GM18526 (cell line): Measurements from ENCODE around the gene MSL1.

Experiments used
- POLR2A ChIP-seq: IDR thresholded peaks from 3 replicates; pipeline ENCODE4 v1.6.1; 2011; ENCODE audit not compliant: insufficient read length; ENCODE audit errors: extremely low read depth

Gene MSL1, protein sequence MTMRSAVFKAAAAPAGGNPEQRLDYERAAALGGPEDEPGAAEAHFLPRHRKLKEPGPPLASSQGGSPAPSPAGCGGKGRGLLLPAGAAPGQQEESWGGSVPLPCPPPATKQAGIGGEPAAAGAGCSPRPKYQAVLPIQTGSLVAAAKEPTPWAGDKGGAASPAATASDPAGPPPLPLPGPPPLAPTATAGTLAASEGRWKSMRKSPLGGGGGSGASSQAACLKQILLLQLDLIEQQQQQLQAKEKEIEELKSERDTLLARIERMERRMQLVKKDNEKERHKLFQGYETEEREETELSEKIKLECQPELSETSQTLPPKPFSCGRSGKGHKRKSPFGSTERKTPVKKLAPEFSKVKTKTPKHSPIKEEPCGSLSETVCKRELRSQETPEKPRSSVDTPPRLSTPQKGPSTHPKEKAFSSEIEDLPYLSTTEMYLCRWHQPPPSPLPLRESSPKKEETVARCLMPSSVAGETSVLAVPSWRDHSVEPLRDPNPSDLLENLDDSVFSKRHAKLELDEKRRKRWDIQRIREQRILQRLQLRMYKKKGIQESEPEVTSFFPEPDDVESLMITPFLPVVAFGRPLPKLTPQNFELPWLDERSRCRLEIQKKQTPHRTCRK

DNA sequence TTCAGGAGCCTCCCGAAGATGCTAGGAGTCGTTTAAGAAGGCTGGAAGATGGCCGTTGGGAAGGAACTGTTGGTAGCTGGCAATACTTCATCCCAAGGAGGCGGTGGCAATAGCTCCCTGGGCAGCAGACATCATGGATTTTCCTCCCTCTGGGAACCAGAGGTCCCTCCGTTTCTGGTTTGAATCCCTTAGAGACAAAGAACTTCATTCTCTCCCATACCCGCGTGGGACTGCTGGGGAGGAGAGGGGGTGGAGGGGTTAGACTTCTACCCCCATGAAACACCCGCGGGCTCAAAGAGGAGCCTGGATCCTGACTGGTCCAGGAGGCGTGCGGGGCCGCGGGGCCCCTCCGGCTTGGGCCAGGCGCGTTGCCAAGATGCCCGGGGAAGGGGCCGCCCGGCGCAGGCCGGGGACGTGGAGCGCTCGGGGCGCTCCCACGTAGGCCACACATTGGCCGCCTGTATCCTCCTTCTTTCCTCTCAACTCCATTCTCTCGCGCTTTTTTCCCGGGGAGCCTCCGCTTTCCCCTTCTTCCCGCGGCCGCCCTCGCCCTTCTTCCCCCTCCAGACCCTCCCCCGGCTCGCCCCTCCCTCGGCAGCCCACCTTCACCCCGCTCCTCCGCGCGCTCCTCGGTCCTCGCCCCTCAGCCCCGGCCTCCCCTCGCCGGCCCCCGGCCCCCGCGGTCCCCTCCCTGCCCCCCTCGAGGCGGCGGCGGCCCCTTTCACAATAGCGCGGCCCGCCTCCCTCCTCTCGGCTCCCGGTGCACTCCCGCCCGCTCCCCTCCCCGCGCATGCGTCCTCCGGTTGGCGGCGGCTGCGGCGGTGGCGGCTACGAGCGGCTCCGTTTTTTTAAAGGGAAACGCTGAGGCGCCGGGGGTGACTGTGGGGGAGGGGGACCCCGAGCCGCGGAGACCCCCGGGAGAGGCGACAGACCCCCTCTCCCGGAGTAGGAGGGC, at the start of gene MSL1:
Gene MSL1, plus strand, starts transcription at position 791 of the 955 bp plus-strand sequence. CDS start 642 bp downstream, outside the sequence.
- TF ChIP-seq POLR2A: no peak

DNA sequence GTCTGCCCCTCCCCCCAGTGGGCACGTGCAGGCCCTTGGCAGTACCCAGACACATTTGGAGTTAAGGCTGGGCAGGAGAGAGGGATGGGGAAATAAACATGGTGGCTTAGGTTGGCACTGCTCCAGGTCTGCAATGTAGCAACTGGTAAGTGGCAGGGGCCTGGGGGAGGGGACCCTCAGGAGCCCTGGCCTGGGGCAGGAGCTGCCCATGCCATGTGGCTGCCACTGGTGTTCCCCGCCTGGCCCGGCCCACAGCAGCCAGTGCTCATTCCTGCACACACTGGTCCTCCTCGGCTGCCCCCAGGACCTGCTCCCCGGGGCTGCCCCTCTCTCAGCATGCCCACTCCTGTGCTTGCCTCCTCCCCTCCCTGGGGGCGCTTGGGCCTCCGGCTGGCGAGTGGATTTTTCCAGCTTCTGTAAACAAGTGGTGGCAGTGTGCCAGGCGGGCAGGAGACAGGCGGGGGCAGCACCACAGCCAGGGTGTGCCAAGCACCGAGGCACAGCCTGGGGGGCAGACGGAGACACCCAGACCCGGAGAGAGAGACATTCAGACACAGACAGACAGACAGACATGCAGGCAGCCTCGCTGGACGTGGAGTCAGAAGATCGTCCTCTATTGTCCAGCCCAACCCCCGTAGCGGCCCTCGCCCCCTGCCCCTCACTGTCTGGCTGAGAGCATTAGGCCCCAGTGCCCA, 49.6 kb upstream of the MSL1 start:
- TF ChIP-seq POLR2A: no peak

DNA sequence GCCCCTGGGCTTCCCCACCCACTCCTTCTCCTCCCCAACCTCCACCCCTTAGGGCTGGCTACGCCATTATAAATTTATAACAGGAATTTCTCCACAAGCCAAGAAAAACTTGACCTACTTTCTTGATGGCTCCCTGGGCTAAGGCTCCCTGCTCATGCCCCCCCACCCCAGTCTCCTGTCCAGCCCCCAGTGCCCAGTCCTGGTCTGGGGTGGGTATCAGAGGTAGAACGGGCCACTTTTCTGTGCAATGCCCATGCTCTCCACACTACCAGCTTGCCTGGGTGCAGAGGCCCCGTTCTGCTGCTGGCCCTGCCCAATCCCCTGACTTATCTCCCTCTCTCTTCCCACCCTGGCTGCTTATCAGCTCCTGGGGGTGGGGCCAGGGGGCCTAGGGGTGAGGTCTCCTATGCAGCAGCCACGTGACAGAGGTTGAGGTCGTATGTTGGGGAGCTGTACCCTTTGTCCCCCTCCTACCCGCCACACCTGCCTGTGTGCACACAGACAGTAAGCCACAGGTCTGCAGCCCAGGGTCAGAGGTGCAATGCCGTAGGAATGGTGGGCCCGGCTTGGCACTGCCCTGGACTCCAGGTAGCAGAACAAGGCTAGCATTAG, 48.9 kb upstream of the MSL1 start:
- TF ChIP-seq POLR2A: no peak

DNA sequence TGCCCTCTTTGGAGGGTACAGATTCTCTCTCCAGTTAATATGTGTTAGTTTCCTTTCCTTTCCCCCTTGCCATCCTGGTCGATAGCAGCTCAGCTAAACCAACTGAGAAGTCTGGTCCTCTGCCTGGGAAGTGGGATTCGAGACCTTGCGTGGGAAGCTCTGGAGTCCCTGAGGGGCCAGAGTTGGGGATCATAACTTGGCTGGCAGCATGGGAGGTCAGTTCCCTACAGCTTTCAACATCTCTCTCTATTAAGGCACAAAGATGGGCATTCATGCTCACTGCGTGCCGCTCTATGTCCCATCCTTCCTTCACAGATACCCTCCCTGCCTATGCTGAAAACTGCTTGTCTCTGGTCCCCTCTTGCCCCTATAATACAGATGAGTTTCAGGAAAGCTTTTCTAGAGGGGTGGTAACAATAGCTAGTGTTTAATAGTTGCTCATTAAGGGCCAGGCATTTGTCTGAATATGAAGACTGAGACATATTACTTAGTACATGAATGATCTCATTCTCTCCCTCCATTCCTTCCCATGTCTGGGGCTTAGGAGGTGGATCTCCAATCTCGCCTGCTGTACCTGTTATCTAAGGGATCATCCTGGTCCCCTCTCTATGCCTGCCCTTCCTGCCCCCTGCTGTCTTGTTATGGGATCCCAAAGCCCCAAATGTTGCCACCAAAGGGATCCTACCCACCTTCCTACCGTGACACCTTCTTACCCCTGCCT, 48.2 kb upstream of the MSL1 start:
- TF ChIP-seq POLR2A: no peak

DNA sequence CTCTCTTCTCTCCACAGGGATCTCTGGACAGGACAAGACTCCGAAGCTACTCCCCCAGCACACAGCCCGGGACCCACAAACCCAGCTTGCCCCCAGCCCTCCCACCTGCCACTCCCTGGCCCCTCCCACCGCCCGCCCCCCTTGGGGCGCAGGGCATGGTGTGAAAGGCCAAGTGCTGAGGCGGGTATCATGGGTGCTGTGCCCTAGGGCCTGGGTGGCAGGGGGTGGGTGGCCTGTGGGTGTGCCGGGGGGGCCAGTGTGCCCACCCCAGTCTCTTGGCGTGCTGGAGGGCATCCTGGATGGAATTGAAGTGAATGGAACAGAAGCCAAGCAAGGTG, 47.6 kb upstream of the MSL1 start:
- no peak for TF ChIP-seq POLR2A

DNA sequence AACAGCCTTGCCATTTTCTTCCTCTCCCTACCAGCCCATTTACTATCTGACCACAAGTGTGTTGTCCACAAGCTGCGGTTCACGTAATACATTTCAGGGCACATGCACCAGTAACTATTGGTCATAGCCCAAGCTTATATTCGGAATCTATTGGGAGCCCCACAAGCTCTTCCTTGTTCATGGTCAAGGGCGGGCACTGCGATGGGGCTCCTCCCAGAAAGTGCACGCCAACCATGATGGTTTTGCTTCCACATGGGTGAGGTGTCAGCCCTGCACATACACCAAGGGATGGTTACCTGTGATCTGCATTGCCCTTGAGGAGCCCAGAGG, 46.9 kb upstream of the MSL1 start:
- TF ChIP-seq POLR2A: no peak

DNA sequence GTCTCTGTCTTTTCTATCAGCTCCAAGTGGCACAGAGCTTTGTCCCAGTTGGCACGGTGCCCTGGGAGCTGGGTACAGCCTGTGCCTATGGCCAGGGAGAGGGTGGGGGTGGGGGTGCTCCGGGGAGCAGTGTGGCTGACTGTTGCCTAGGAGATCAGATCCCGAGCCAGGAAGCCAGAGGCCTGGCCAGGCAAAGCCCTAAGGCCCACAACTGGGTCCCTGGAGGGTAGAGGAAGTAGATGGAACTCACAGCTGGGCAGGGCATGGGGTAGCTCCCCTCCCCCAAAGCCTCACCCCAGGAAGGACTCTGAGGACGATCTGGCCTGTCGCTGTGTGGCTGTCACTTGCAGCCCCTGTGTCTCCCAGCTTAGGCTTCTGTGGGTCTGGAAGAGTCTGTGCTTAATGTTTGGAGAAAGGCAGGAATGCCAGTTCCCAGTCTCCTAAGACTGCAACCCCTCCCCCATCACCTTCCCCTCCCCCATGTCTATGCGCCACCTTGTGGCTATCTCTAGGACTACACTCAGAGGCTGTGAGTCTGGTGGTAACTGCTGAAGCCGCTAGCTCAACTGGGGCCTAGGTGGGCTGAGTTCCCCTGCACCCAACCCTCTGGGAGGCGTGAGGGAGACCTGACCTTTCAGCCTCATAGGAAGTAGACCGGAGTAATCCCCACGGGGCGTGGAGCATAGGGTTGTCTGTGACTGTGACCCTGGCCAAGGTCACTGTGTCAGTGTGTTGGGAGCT, 46.4 kb upstream of the MSL1 start:
- TF ChIP-seq POLR2A: no peak

DNA sequence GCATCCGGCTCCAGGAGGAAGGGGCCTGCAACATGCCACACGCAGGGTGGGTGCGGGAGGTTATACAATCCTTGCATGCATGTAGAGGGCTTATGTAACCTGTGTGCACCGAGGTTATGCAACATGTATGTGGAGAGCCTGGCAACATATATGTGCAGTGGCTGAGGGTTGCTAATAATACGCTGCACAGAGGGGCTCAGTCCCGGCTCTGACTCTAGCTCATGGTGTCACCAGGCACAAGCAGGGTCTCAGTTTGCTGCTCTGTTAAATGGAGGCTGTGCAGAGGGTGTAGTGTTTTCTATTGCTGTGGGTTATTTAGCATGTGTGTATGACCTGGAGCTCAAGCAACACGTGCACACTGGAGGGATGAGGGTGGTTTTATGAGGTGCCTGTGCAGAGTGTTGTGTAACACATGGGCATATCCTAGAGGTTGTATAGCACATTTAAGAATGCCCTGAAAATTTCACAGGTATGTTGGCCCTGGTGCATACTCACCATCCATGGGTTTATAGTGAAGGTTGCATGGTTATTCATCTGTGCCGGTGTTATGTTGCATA, 45.8 kb upstream of the MSL1 start:
- TF ChIP-seq POLR2A: no peak

DNA sequence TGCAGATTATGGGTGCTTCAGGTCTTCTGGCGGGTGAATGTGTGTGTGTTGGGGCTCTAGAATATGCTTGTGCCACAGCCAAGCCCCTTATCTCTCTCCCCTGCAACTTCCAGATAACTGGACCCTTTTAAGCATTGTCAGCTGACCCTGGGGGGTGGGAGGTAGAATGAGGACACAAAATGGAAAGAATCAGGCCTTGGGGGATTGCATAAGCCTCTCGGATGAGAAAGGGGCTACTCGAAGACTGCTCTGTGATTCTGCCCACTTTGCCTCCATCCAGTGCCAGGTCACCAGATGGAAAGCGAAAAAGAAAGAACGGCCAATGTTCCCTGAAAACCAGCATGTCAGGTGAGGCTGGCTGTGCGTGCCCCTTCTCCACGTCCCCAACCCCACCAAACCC, 45.2 kb upstream of the MSL1 start:
- TF ChIP-seq POLR2A: no peak

DNA sequence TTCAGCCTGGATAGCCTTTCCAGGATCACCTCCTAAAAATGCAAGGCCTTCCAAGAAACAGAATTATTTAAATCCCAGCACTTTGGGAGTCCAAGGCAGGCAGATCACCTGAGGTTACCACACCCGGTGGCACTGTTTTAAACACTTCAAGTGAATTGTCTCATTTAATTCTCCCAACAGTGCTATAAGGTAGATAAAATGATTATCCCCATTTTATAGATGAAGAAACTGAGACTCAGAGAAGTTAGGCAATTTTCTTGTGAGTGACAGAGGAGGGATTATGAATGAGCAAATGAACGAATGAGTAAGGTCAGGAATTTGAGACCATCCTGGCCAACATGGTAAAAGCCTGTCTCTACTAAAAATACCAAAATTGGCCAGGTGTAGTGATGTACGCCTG, 42.2 kb upstream of the MSL1 start:
- no peak for TF ChIP-seq POLR2A

DNA sequence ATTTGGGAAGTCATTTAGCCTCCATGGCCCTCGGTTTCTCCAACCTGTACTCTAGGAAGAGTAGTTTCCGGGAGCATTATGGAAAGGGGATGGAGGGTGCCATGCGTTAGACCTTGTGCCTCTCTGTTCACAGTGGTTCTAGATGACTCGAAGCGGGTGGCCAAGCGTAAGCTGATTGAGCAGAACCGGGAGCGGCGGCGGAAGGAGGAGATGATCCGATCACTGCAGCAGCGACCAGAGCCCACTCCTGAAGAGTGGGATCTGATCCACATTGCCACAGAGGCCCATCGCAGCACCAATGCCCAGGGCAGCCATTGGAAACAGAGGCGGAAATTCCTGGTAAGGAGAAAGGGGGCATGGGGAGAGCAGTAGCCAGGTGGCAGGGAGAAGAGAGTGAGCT, 37.3 kb upstream of the MSL1 start:
- no peak for TF ChIP-seq POLR2A

DNA sequence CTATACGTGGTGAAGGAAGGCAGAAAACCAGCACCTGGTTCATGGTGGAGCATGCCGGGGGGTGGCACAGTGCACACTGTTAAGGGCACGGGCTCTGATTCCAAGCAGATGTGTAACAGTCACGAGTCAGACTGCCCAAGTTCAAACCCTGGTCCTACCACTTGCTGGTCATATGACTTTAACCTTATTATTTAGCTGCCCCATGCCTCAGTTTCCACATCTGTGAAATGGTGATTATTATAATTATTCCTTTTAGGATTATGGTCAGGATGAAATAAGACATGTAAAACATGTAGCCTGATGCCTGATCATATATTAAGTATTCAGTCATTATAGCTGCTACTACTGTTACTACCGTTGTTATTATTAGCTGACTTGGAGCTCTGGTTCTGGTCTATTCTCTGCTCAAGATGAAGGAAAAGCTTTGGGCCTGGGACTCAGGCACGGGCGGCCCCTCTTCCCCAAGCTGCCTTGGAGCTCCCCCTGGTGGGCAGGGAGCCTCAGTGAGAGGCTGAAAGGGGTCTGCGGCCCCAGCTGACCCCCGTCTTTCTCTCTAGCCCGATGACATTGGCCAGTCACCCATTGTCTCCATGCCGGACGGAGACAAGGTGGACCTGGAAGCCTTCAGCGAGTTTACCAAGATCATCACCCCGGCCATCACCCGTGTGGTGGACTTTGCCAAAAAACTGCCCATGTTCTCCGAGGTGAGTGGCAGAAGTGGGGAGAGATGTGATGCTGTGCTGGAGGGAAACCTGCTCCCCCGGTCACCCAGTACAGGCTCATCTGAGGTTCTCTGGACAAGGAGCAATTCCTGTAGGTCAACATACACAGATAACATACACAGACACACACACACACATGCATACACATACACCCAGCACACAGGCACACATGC, 35.4 kb upstream of the MSL1 start:
- TF ChIP-seq POLR2A: no peak
